ENCODE data around the gene LMX1B.
"Not testable (repeated sequence)": the region's sequence is repeated elsewhere in the genome, so short reads cannot be mapped to it uniquely, and the experiment has no call there.

Gene LMX1B

GRCh38 chr9:126633881-126634558 is 20.3 kb downstream of the LMX1B start:
- no peak for DNase-seq (ENCODE audit: low spot score)

DNA sequence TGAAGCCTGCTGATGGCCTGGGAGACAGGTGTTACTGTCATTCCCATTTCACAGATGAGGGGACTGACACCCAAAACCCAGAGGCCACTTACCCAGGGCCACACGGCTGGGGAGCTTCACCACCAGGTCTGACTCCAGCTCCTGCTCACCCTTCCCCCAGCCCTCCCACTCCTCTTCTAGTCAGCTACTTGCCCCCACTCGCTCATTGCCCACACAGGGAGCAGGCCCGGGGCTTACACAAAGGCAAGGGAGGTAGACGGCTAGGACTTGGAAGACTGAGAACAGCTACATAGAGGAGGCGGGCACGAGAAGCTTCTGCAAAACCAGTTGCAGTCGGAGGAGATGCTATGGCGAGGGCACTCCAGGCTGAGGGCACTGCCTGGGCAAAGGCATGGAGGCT is 21.3 kb downstream of the LMX1B start:
- no peak for DNase-seq (ENCODE audit: low spot score)

DNA sequence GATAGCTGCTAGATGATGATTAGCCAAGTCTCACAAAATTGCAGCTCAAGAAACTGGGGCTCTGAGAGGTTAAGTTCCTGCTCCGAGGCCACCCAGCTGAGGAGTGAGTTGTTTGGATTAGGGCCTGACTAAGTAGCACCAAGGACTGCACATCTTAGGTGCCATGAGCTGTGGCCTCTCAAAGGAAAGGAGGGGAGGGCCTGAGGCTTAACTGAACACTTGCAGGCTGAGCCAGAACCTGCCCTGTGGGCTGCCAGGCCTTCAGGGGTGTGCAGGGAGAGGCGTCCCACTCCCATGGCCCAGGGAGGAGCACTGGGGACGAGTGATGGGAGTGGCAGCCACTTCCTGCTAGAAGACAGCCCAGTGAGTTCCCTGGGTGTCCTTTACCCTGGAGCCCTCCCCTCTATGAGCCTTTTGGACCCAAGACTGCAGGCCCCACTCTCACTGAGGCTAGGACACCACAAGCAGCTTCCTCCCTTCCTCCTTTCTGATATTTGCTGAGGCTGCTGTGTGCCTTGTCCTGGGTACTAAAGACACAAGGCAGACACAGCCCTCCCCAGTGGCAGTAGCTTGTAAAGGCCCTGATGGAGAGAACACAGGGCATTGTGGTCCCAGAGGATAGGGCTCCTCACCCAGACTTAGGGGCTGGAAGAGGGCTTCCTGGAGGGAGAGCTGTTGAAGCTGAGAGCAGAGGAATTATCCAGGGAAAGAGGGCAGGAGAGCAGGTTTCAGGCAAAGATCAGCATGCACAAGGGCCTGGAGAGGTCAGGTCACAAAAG is 22.1 kb downstream of the LMX1B start:
- no peak for DNase-seq (ENCODE audit: low spot score)

DNA sequence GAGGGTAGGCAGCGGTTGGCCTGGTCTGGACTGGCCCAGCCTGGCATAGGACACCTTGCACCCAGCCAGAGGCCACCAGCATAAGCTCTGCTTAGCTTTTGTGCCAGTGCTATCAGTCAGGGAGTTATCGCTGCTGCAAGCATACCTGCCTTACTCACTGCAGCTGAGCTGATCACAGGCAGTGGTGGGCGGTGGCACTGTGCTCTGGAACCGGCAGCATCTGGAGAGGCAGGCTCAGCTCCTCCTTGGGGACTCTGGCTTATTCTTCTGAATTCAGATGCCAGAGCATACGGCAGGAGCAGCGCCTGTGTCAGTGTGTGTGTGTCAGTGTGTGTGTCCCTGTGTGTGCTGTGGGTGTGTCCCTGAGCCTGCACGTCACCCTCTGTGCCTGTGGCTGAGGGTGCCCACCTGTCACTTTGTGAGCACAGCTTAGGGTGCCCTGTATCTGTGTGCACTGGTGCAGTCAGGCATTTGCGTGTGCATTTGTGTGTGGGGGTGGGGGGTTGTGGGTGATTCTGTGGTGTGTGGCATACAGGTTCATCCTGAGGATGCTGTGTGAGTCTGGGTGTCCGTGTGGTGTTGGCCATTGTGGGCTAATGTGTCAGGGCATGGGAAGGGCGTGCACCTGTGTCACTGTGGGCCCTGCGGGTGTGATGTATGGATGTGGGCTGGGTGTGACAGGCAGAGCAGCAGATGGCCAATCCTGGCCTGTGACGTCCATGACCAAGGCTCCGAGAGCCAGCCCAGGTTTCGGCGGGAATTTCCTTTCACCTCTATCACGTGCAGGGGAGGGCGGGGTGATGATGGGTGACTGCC is 23.5 kb downstream of the LMX1B start:
- no peak for DNase-seq (ENCODE audit: low spot score)

GRCh38 chr9:126638571-126639132 is 24.9 kb downstream of the LMX1B start:
- no peak for DNase-seq (ENCODE audit: low spot score)

GRCh38 chr9:126639318-126640000 is 25.7 kb downstream of the LMX1B start:
- no peak for DNase-seq (ENCODE audit: low spot score)

DNA sequence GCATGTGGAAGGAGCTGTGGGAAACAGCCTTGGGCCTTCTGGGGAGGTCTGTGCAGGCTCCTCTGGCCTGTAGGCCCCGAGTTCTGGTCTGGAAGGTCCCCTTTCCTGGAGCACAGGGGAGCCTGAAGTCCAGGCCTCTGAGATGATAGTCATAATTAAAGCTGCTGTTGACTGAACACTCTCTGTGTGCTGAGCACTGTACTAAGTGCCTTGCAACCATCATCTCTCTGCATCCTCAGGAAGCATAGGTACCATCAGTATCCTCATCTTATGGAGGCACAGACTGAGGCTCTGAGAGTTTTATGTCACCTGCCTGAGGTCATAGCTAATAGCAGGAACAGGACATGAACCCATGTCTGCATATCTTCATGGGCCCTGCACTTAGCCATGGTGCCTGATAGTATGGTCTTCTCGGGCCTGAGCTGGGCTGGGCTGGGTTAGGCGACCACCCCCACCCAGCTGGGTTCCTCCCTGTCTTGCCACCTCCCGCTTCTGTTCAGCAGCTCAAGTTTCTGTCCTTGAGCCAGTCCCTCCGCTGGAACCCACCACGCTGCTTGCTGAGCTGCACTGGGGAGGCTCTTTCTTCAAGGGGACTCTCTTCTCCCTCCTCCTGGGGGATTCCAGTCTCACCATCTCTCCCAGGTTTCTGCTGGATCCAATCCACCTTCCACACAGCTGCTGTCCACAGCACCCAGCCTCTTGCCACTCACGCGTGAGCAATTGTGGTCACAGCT is 27.6 kb downstream of the LMX1B start:
- DNase-seq (ENCODE audit: low spot score) = no peak

DNA sequence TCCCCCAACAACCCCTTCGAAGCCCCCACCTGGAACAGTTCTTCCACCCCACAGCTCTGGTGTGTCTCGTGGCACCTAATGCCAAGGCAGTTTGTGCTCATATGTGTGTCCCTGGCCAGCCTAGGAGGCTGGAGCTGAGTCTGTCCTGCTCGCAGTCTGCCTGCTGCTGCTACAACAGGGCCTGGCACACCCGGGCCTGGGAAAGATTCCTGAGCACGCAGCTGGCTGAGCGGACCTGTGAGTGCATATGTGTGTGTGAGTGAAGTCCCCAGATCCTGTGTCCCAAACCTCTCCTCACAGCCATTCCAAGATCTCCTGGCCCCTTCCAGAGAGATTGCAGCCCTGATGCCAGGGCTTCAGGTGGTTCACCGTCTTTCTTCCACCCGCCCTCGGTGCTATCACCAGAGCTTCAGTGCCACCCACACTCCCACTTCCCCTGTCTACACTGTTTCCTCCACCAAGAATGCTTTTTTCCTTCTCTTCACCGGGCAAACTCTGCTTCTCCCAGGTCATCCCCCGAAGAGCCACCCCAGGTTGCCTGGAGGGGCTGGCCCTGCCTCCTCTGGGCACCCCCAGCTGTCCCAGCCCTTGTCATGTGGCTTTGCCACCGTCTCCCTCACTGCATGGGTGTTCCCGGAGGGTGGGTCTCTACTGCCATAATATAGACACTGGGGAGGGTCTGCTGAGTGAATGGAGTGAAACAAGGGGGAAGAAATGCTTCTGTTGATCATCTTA is 28.4 kb downstream of the LMX1B start:
- no peak for DNase-seq (ENCODE audit: low spot score)

DNA sequence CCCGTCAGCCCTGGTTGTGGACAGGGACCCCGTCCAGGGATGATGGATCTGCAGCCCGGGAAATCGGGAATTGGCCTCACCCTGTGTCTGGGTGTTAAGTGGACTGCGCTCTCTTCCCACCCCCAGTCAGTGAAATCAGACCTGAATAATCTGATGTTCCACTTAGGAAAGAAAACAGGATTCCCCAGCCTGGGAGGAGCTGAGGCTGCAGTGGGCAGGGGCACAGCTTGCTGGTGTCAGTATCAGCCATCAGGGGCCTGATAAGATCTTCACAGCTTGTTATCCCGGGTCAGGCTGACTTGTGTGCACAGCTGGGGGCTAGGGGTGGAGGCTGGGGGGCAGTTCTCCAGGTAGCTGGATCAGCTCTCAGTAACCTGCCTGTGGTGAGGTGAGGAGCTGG is 29.1 kb downstream of the LMX1B start:
- no peak for DNase-seq (ENCODE audit: low spot score)

DNA sequence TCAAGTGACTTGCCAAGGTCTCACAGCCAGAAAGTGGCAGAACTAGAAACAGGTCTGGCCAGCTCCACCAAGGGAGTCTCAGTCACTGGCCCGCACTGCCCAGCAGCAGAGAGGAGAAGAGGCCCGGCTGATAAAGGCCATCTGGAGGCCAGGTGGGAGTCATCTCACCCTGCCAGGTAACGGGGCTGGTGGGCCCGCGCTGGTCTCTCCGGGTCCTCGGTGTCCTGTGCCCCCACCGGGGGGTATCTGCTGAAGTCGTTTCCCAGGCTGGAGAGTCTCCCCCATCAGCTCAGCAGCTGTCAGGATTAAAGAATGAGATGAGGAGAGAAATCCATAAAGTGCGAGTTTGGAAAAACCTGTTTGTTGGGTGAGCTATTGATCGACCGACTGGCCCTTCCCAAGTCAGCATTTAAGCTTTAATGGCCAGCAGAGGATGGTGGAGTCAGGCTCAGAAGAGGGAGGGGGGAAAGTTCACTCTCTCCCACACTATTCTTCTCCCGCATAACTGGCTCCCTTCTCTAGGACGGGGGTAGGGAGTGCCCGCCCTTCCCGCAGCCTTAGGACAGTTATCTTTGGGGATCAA is 30.3 kb downstream of the LMX1B start:
- DNase-seq (ENCODE audit: low spot score) = no peak

DNA sequence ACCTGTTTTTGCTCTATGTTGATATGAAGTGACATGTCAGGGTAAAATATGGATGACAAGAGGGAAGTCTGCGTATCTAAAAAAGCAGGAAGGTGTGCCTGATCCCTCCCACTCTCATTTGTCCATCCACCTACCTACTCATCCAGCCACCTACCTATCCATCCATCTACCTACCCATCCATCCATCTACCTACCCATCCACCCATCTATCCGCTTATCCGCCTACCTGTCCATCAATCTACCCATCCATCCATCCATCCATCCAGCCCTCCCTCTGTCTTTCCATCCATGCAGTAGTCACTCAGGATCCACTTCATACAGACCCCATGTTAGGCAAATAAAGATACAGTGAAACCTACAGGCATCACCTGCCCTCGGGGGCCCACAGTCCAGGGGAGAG is 32.4 kb downstream of the LMX1B start:
- no peak for DNase-seq (ENCODE audit: low spot score)

DNA sequence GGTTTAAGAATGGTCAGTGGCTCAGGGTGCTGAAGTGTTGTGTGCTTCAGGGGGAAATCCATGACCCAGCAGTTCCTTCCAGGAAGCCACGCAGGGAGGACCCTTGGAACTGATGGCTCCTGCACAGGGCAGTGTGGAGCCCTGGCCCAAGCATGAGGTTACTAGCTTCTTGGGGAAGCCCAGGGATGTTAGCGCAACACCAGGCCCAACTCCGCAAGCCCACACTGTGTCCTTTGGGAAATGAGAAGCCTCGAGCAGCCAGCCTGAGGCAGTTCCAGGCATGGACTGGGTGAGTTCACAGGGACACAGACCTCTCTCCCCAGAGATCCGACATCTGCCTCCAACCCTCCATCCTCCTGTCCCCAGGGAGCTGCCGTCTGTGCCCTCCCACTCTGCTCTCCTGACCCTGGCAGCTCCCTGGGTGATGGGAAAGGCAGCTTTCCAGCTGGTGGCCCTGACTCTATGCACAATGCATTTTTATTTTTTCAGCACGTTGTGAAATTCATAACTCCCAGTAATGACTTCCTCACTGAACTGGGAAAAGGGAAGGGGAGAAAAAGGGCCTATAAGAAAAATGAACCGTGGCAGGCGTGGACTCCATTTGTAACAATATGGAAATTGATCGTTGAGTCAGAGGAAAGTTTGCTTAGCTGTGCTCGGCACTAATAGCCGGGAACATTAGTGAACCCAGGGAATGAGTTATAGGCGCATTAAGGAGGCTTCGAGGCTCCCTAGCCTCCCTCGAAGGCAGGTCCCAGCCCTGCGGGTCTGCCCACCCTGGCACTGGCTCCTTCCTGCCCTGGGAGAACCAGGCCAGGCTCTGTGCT is 34.1 kb downstream of the LMX1B start:
- no peak for DNase-seq (ENCODE audit: low spot score)

DNA sequence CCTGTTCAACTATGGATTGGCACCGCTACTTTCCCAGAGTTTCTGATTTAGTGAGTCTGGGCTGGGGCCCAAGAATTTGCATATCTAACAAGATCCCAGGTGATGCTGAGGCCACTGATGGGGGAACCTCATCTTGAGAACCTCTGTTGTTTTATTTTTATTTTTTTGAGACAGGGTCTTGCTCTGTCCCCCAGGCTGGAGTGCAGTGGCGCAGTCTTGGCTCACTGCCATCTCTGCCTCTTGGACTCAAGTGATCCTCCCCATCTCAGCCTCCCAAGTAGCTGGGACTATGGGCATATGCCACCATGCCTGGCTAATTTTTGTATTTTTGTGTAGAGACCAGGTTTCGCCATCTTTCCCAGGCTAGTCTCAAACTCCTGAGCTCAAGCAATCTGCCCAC is 35.7 kb downstream of the LMX1B start:
- no peak for DNase-seq (ENCODE audit: low spot score)

- DNase-seq (ENCODE audit: low spot score) = no peak
Observed at GRCh38 chr9:126650404-126651341, 36.9 kb downstream of the LMX1B start.

DNA sequence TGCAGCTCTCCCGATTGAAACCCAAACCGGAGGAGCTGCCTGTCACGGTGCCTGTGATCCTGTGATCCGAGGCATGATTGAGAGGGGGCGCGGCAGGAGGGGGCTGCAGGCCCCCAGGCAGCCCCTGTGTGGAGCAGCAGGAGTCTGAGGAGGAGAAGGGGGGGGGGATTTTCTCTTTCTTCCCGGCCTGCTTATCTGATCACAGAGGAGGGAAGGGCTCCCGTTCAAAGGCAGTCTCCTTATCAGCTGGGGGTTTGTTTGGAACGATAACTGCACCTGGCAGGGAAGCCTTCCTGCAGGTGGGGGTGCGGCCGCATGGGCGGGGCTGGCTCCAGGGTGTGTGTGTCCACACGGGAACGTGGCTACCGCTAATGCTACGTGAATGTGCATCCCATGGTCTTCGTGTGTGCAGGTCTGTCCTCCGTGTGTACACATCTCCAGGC is 38.4 kb downstream of the LMX1B start:
- DNase-seq (ENCODE audit: low spot score) = no peak

- no peak for DNase-seq (ENCODE audit: low spot score)
Observed at GRCh38 chr9:126654124-126654523, 40.4 kb downstream of the LMX1B start.

- not testable (repeated sequence) for DNase-seq (ENCODE audit: low spot score)
Observed at GRCh38 chr9:126656214-126656613, 42.5 kb downstream of the LMX1B start.

- DNase-seq (ENCODE audit: low spot score) = no peak
Observed at GRCh38 chr9:126658201-126658825, 44.6 kb downstream of the LMX1B start.
